HepG2 (cell line): ENCODE measurements around the gene TRAK1. TPM values are rescaled to one million over a fixed set of nuclear protein-coding genes. Genes with fewer than 3 reads are reported as not detected.

Experiments used
- ERF ChIP-seq: IDR thresholded peaks from 2 replicates; pipeline ENCODE4 v1.6.1; 2018; ENCODE audit warnings: missing biosample characterization, missing genetic modification reagents
- FIP1L1 ChIP-seq: fragments of 200-400 bp; formaldehyde crosslinking; IDR thresholded peaks from 2 replicates; pipeline ENCODE4 v1.6.1; 2018; ENCODE audit warnings: low read depth, mild to moderate bottlenecking, low read length, moderate library complexity, borderline replicate concordance; ENCODE audit not compliant: insufficient read depth
- GABPB1 ChIP-seq: IDR thresholded peaks from 2 replicates; pipeline ENCODE4 v1.6.1; 2016; ENCODE audit warnings: mild to moderate bottlenecking, missing genetic modification reagents, moderate library complexity, missing compliant biosample characterization
- HDAC1 ChIP-seq: sonication (generic); formaldehyde crosslinking; IDR thresholded peaks from 2 replicates; pipeline ENCODE4 v1.5.1; 2020; ENCODE audit warnings: mild to moderate bottlenecking, missing genetic modification reagents
- KAT7 ChIP-seq: IDR thresholded peaks from 2 replicates; pipeline ENCODE4 v1.6.1; 2018; ENCODE audit warnings: borderline replicate concordance, missing compliant biosample characterization
- KLF6 ChIP-seq: IDR thresholded peaks from 2 replicates; pipeline ENCODE4 v1.8.0; 2016; ENCODE audit warnings: missing biosample characterization, missing genetic modification reagents
- NFE2L2 ChIP-seq: fragments of 150-350 bp; IDR thresholded peaks from 2 replicates; pipeline ENCODE4 v1.6.1; 2014; ENCODE audit warnings: low read length
- RFX3 ChIP-seq: IDR thresholded peaks from 2 replicates; pipeline ENCODE4 v1.6.1; 2016; ENCODE audit warnings: missing biosample characterization, missing genetic modification reagents
- SMC3 ChIP-seq: IDR thresholded peaks from 2 replicates; pipeline ENCODE4 v1.6.1; 2011; ENCODE audit warnings: low read length, improper control_type of control experiment
- STAG1 ChIP-seq: sonication (generic); formaldehyde crosslinking; IDR thresholded peaks from 2 replicates; pipeline ENCODE4 v1.4.0; 2020; ENCODE audit warnings: missing genetic modification reagents
- TCF7L2 ChIP-seq: IDR thresholded peaks from 2 replicates; pipeline ENCODE4 v1.6.1; 2011; ENCODE audit warnings: mild to moderate bottlenecking, low read depth, low read length, moderate library complexity
- ZBTB42 ChIP-seq: sonication (generic); formaldehyde crosslinking; IDR thresholded peaks from 2 replicates; pipeline ENCODE4 v1.5.0; 2020; ENCODE audit warnings: mild to moderate bottlenecking, missing genetic modification reagents
- ZNF235 ChIP-seq: sonication (generic); formaldehyde crosslinking; IDR thresholded peaks from 2 replicates; pipeline ENCODE4 v1.8.1; 2023; ENCODE audit warnings: mild to moderate bottlenecking, missing genetic modification reagents, borderline replicate concordance
- ZNF550 ChIP-seq: sonication (generic); formaldehyde crosslinking; IDR thresholded peaks from 2 replicates; pipeline ENCODE4 v1.4.0; 2020; ENCODE audit warnings: mild to moderate bottlenecking, missing genetic modification reagents, borderline replicate concordance
- ZNF777 ChIP-seq: sonication (generic); formaldehyde crosslinking; IDR thresholded peaks from 2 replicates; pipeline ENCODE4 v1.4.0; 2020; ENCODE audit warnings: missing genetic modification reagents
- ZNF83 ChIP-seq: sonication (generic); formaldehyde crosslinking; IDR thresholded peaks from 2 replicates; pipeline ENCODE4 v1.4.0; 2020; ENCODE audit warnings: missing genetic modification reagents, mild to moderate bottlenecking, borderline replicate concordance
- ZNF850 ChIP-seq: sonication (generic); formaldehyde crosslinking; conservative IDR thresholded peaks from 2 replicates; pipeline ENCODE4 v1.9.0; 2021; ENCODE audit warnings: mild to moderate bottlenecking, missing genetic modification reagents
- polyA plus RNA-seq, 8 experiments: library from polyadenylated mRNA; depleted of rRNA in 3 of 8; stranded (reverse) in 7 of 8; unstranded in 1 of 8; fragments of >200 nt; fragmentation: Illumina TruSeq in 4 of 8; extraction: Trizol in 4 of 8; gene quantifications; 2 replicates each; pipeline versions ENCODE4 v1.2.1 to v1.2.3, GENCODE V29; 2011 to 2016; ENCODE audit warnings: low read depth in 4 of 8, missing spikeins in 1 of 8, mixed read lengths in 1 of 8; ENCODE audit not compliant: insufficient read depth in 1 of 8
- total RNA-seq, 5 experiments: library from RNA; depleted of rRNA; stranded (reverse); fragments of >200 nt; fragmentation: Illumina TruSeq; extraction: Trizol; gene quantifications; 2 replicates each; pipeline ENCODE4 v1.2.3, GENCODE V29; 2016; ENCODE audit warnings: low read depth in 1 of 5
- TF ChIP-seq, protein P1 (sequence below), 2 experiments: fragments of 450-650 bp in 1 of 2; sonication (generic) in 1 of 2; formaldehyde crosslinking; IDR thresholded peaks; 2 replicates each; pipeline versions ENCODE4 v1.5.0 to v1.8.0; 2020 to 2022; ENCODE audit warnings: mild to moderate bottlenecking in 1 of 2, missing genetic modification reagents in 1 of 2
- TF ChIP-seq, protein P2 (sequence below): sonication (generic); formaldehyde crosslinking; conservative IDR thresholded peaks from 2 replicates; pipeline ENCODE4 v1.4.0; 2020; ENCODE audit warnings: missing genetic modification reagents
- TF ChIP-seq, protein P3 (sequence below): sonication (generic); formaldehyde crosslinking; IDR thresholded peaks from 2 replicates; pipeline ENCODE4 v1.4.0; 2020; ENCODE audit warnings: missing genetic modification reagents, low read depth, mild to moderate bottlenecking, borderline replicate concordance
- TF ChIP-seq, protein P4 (sequence below): sonication (generic); formaldehyde crosslinking; IDR thresholded peaks from 2 replicates; pipeline ENCODE4 v1.4.0; 2020; ENCODE audit warnings: low read depth, mild to moderate bottlenecking, missing genetic modification reagents
- TF ChIP-seq, protein P5 (sequence below): sonication (generic); formaldehyde crosslinking; IDR thresholded peaks from 2 replicates; pipeline ENCODE4 v1.4.0; 2020; ENCODE audit warnings: missing genetic modification reagents, mild to moderate bottlenecking, borderline replicate concordance

The TRAK1 gene
- total and polyA plus RNA-seq, 2 of the 13 experiments (the other 11 are each of a cell fraction or from before 2014, with no cell fraction given), result 20.5 to 46.6 TPM

DNA sequence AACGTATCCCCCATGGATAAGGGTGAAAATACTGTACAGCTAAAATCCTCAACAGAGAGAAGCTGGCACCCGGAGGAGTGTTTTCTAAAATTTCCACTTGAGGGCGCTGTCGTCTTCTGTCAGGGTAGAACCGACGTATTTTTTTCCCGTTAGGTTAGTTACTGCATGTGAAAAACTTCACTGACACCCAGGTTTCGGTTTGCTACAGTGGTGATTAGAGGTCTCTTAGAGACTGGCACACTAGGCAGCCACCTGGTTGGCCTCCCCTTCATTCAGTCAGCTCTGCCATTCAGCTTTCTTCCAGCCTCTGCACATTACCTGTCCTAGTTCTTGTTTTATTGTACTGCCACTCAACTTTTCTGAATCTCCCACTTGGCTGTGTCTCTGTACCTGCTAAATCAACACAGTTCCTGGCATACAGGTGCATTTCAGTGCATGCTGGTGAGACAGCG, 156.4 kb downstream of the TRAK1 start (continued):
- TF ChIP-seq, protein P1, sequence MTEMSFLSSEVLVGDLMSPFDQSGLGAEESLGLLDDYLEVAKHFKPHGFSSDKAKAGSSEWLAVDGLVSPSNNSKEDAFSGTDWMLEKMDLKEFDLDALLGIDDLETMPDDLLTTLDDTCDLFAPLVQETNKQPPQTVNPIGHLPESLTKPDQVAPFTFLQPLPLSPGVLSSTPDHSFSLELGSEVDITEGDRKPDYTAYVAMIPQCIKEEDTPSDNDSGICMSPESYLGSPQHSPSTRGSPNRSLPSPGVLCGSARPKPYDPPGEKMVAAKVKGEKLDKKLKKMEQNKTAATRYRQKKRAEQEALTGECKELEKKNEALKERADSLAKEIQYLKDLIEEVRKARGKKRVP (CRISPR knock-in tag; IDR thresholded peaks at IDR 0.05), result no peak
- TF ChIP-seq FIP1L1, result no peak
- TF ChIP-seq GABPB1, result no peak
- TF ChIP-seq KLF6 (CRISPR knock-in tag), result no peak
- TF ChIP-seq, protein P2, sequence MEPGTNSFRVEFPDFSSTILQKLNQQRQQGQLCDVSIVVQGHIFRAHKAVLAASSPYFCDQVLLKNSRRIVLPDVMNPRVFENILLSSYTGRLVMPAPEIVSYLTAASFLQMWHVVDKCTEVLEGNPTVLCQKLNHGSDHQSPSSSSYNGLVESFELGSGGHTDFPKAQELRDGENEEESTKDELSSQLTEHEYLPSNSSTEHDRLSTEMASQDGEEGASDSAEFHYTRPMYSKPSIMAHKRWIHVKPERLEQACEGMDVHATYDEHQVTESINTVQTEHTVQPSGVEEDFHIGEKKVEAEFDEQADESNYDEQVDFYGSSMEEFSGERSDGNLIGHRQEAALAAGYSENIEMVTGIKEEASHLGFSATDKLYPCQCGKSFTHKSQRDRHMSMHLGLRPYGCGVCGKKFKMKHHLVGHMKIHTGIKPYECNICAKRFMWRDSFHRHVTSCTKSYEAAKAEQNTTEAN (CRISPR knock-in tag), result no peak
- TF ChIP-seq NFE2L2, result no peak
- TF ChIP-seq TCF7L2, result no peak
- TF ChIP-seq RFX3 (CRISPR knock-in tag), result no peak
- TF ChIP-seq, protein P3, sequence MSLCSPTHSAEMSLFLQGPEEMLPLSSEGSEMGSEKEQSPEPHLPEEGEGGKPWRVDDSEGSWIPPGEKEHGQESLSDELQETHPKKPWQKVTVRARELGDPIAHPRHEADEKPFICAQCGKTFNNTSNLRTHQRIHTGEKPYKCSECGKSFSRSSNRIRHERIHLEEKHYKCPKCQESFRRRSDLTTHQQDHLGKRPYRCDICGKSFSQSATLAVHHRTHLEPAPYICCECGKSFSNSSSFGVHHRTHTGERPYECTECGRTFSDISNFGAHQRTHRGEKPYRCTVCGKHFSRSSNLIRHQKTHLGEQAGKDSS (CRISPR knock-in tag), result no peak
- TF ChIP-seq ZBTB42 (CRISPR knock-in tag), result no peak
- TF ChIP-seq, protein P4, sequence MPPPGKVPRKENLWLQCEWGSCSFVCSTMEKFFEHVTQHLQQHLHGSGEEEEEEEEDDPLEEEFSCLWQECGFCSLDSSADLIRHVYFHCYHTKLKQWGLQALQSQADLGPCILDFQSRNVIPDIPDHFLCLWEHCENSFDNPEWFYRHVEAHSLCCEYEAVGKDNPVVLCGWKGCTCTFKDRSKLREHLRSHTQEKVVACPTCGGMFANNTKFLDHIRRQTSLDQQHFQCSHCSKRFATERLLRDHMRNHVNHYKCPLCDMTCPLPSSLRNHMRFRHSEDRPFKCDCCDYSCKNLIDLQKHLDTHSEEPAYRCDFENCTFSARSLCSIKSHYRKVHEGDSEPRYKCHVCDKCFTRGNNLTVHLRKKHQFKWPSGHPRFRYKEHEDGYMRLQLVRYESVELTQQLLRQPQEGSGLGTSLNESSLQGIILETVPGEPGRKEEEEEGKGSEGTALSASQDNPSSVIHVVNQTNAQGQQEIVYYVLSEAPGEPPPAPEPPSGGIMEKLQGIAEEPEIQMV, result 0 out of 2 replicates have a peak, but pooled peaks have one; percentile 32
- TF ChIP-seq STAG1 (CRISPR knock-in tag), result peak; percentile 96
- TF ChIP-seq ERF (CRISPR knock-in tag), result no peak
- TF ChIP-seq, protein P5, sequence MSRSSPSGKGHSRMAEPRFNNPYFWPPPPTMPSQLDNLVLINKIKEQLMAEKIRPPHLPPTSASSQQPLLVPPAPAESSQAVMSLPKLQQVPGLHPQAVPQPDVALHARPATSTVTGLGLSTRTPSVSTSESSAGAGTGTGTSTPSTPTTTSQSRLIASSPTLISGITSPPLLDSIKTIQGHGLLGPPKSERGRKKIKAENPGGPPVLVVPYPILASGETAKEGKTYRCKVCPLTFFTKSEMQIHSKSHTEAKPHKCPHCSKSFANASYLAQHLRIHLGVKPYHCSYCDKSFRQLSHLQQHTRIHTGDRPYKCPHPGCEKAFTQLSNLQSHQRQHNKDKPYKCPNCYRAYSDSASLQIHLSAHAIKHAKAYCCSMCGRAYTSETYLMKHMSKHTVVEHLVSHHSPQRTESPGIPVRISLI (CRISPR knock-in tag), result peak; percentile 77; the same call in 1 of the 2 replicates
- TF ChIP-seq SMC3, result peak; percentile 92
- no peak for TF ChIP-seq ZNF850 (CRISPR knock-in tag)
- TF ChIP-seq HDAC1 (CRISPR knock-in tag), result no peak
- no peak for TF ChIP-seq ZNF83 (CRISPR knock-in tag)
- TF ChIP-seq ZNF777 (CRISPR knock-in tag), result no peak
- TF ChIP-seq ZNF235 (CRISPR knock-in tag), result no peak
- no peak for TF ChIP-seq KAT7
- 0 out of 2 replicates have a peak, but pooled peaks have one; percentile 46 for TF ChIP-seq ZNF550 (CRISPR knock-in tag)
